BLaER1 treated with 17β-estradiol and CSF1 and Interleukin-3, amounts not matched to agents 10 nM and 100 nM (cell line): ENCODE data around the gene RHOA.
"Not testable (repeated sequence)": the region's sequence is repeated elsewhere in the genome, so short reads cannot be mapped to it uniquely, and the experiment has no call there.

Experiments used
- H3K27ac ChIP-seq, 11 experiments: shearing (Covaris generic); formaldehyde crosslinking; 2 replicates each; pipeline ENCODE4 v1.8.1; 2022
- H3K27me3 ChIP-seq, 11 experiments: shearing (Covaris generic); formaldehyde crosslinking; 2 replicates each; pipeline ENCODE4 v1.8.1; 2022
- H3K36me3 ChIP-seq, 11 experiments: shearing (Covaris generic); formaldehyde crosslinking; 2 replicates each; pipeline ENCODE4 v1.8.1; 2022
- H3K4me1 ChIP-seq, 10 experiments: shearing (Covaris generic); formaldehyde crosslinking; 2 replicates each; pipeline ENCODE4 v1.8.1; 2022
- H3K4me2 ChIP-seq, 11 experiments: shearing (Covaris generic); formaldehyde crosslinking; 2 replicates each; pipeline ENCODE4 v1.8.1; 2022
- H3K4me3 ChIP-seq, 10 experiments: shearing (Covaris generic); formaldehyde crosslinking; 2 replicates each; pipeline ENCODE4 v1.8.1; 2022
- H3K9ac ChIP-seq, 11 experiments: shearing (Covaris generic); formaldehyde crosslinking; 2 replicates each; pipeline ENCODE4 v1.8.1; 2022
- H3K9me3 ChIP-seq, 11 experiments: shearing (Covaris generic); formaldehyde crosslinking; replicated peaks in 1 of 11; 2 replicates each; pipeline ENCODE4 v1.8.1; 2022
- H4K20me1 ChIP-seq, 11 experiments: shearing (Covaris generic); formaldehyde crosslinking; 2 replicates each; pipeline ENCODE4 v1.8.1; 2022
- Cebpa-rat ChIP-seq, 11 experiments: shearing (Covaris generic); IDR thresholded peaks; 2 replicates each; pipeline ENCODE4 v1.8.1; 2022

RHOA gene

DNA sequence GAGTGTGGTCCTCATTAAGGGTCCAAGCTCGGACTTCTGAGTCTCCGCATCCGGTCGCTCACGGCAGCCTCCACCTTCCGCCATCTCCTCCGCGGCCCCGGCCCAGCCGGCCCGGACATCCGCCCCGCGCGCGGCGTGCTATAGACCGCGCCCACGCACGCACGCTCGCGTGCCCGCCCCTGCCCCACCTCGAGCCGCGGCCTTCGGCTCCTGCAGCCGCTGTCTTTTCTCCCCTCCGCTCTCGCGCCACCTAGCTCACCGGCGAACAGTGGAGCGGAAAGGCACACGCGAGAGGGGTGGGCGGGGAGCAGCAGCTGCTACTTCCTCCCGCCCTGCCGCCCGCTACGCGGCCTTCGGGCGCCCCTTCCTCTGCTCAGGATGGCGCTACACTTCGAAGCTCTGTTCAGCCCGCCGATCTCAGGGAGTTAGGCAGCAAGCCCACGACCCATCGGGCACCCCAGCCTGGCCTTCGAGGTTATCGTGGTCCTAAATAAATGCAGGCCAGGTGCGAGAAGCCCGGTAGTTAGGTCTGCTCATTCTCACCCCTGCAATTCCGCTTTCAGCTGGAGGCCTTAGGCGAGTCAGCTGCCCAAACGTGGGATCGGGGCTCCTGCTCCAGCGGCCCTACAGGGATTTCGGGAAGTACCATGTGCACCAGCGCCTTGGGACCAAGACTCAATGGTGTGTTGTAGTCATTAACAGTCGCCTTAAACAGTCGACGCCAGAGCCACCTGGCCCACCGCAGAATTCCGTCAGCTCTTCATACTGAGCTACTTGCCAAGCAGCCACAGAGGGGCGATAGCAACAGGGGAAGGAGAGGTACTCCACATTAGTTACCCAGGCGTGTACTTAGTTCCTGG lies 71.6 kb downstream of the RHOA start, which contains the start of gene USP4:
TSS of gene USP4 (minus strand) at position 113 of the 860 bp plus-strand sequence. CDS start at position 84, 29 bp downstream.
- Histone ChIP-seq H3K4me3 (peak within 1 kb of the TSS; percentile 65 to 89 (median 82)), H3K9ac (peak within 1 kb of the TSS; percentile 85 to 98 (median 91)), H3K27ac (peak within 1 kb of the TSS; percentile 93 to 100 (median 97)), H4K20me1 (peaks cover 7 to 37% (median 27%) of the 10 kb centered on the region in 11 experiments; a peak in 17 of 22 replicates), H3K4me1 (peaks cover 59 to 82% (median 72%) of the 10 kb centered on the region in 10 experiments), H3K4me2 (peak within 1 kb of the TSS; percentile 79 to 98 (median 88)), H3K9me3 (no peaks in the 10 kb centered on the region), H3K36me3 (peaks cover 24 to 36% (median 27%) of the 10 kb centered on the region in 11 experiments), H3K27me3 (no peaks in the 10 kb centered on the region)
- no peak for TF ChIP-seq Cebpa-rat (IDR thresholded peaks at IDR 0.05)

- no peak for TF ChIP-seq Cebpa-rat (IDR thresholded peaks at IDR 0.05)
- H3K9me3 ChIP-seq: no peaks in the 10 kb centered on the region
- H3K4me1 ChIP-seq: peaks cover 55 to 83% (median 71%) of the 10 kb centered on the region in 10 experiments
- peak overlapping the region; percentile 79 to 98 (median 88) for H3K4me2 ChIP-seq
- no peaks in the 10 kb centered on the region for H3K27me3 ChIP-seq
- peak overlapping the region; percentile 93 to 100 (median 97) for H3K27ac ChIP-seq
- H3K9ac ChIP-seq: peak overlapping the region; percentile 85 to 98 (median 91)
- peak overlapping the region; percentile 65 to 89 (median 82) for H3K4me3 ChIP-seq
- peaks cover 30 to 42% (median 33%) of the 10 kb centered on the region in 11 experiments for H3K36me3 ChIP-seq
- peaks cover 7 to 43% (median 31%) of the 10 kb centered on the region in 11 experiments; a peak in 17 of 22 replicates for H4K20me1 ChIP-seq
Observed at GRCh38 chr3:49339581-49339940, 72.2 kb downstream of the RHOA start.

- H3K4me2 ChIP-seq: peak overlapping the region in 8 of 11 experiments; percentile 56 to 98 (median 78); a peak in 14 of 22 replicates
- peaks cover 84 to 97% (median 88%) of the 10 kb centered on the region in 11 experiments for H3K36me3 ChIP-seq
- H3K4me3 ChIP-seq: peak overlapping the region in 1 of 10 experiments; percentile 6; a peak in 2 of 20 replicates
- H4K20me1 ChIP-seq: peaks cover 19 to 96% (median 51%) of the 10 kb centered on the region in 11 experiments; a peak in 17 of 22 replicates
- H3K9ac ChIP-seq: peak overlapping the region in 5 of 11 experiments; percentile 11 to 69 (median 61); a peak in 8 of 22 replicates
- peak overlapping the region; percentile 28 to 81 (median 64); a peak in 19 of 22 replicates for H3K27ac ChIP-seq
- peaks cover 14 to 87% (median 53%) of the 10 kb centered on the region in 10 experiments for H3K4me1 ChIP-seq
- TF ChIP-seq Cebpa-rat (IDR thresholded peaks at IDR 0.05): no peak
- H3K9me3 ChIP-seq: no peaks in the 10 kb centered on the region
- H3K27me3 ChIP-seq: no peaks in the 10 kb centered on the region
Observed at GRCh38 chr3:49333916-49334633, 77.7 kb downstream of the RHOA start.

DNA sequence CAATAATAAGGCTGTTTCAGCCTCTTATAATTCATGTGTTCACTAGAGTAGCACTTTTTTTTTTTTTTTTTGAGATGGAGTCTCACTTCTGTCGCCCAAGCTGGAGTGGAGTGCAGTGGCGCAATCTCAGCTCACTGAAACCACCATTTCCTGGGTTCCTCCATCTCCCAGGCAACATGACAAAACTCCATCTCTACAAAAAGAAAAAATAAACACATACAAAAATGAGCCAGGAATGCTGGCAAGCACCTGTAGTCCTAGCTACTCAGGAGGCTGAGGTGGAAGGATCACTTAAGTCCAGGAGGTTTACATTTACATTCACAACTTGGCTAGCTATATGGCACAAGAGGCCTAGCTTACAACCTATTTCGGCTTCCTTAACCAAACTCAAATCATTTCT lies 78.7 kb downstream of the RHOA start:
- Histone ChIP-seq H3K36me3 (peaks cover 94 to 100% (median 97%) of the 10 kb centered on the region in 11 experiments), H3K27ac (peak overlapping the region; percentile 28 to 81 (median 65); a peak in 20 of 22 replicates)
- peak in 9 of 11 experiments; percentile 39 to 80 (median 48); a peak in 7 of 22 replicates for TF ChIP-seq Cebpa-rat (IDR thresholded peaks at IDR 0.05)

GRCh38 chr3:49329186-49329585 lies 82.6 kb downstream of the RHOA start:
- Histone ChIP-seq H3K9me3 (no peaks in the 10 kb centered on the region), H3K4me1 (peaks cover 0 to 40% (median 22%) of the 10 kb centered on the region in 10 experiments; a peak in 18 of 20 replicates), H3K9ac (no peak overlapping the region), H4K20me1 (peaks cover 9 to 100% (median 60%) of the 10 kb centered on the region in 11 experiments; a peak in 19 of 22 replicates), H3K27me3 (no peaks in the 10 kb centered on the region), H3K27ac (no peak overlapping the region; a peak in 1 of 22 replicates), H3K36me3 (peaks cover 99 to 100% (median 100%) of the 10 kb centered on the region in 11 experiments), H3K4me3 (no peak overlapping the region), H3K4me2 (no peak overlapping the region)
- TF ChIP-seq Cebpa-rat (IDR thresholded peaks at IDR 0.05): no peak

More for the DNA sequence above, 78.7 kb downstream of the RHOA start:
- no peaks in the 10 kb centered on the region for H3K27me3 ChIP-seq
- peak overlapping the region; percentile 3 to 98 (median 64); a peak in 20 of 22 replicates for H3K4me2 ChIP-seq
- peak overlapping the region in 10 of 11 experiments; percentile 11 to 70 (median 50); a peak in 15 of 22 replicates for H3K9ac ChIP-seq
- H3K4me3 ChIP-seq: peak overlapping the region in 5 of 10 experiments; percentile 6 to 45 (median 6); a peak in 7 of 20 replicates
- no peaks in the 10 kb centered on the region for H3K9me3 ChIP-seq
- peaks cover 4 to 78% (median 44%) of the 10 kb centered on the region in 10 experiments for H3K4me1 ChIP-seq
- H4K20me1 ChIP-seq: peaks cover 22 to 100% (median 61%) of the 10 kb centered on the region in 11 experiments; a peak in 18 of 22 replicates

- not testable (repeated sequence) for H3K9ac ChIP-seq
- peaks cover 99 to 100% (median 100%) of the 10 kb centered on the region in 11 experiments for H3K36me3 ChIP-seq
Observed at GRCh38 chr3:49328350-49328749, 83.4 kb downstream of the RHOA start.

DNA sequence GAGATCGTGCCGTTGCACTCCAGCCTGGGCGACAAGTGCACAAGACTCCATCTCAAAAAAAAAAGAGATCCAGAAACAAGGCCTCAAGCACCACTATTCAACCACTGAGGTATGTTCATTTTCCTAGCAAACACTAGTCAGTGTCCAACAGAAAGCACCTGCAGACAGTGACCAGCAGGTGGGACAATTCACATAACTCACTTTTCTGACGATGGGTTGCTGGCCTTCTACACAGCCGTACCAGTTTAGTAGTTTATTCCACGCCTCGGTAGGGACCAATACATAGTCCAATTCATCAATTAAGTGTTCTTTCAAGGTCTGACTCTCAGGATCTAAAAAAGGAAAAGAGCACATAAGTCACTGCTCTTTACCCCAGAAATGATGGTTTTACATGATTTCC lies 84.3 kb downstream of the RHOA start:
- no peak for TF ChIP-seq Cebpa-rat (IDR thresholded peaks at IDR 0.05)
- H3K4me1 ChIP-seq: peaks cover 0 to 23% (median 5%) of the 10 kb centered on the region in 10 experiments; a peak in 15 of 20 replicates
- H3K27me3 ChIP-seq: no peaks in the 10 kb centered on the region
- peaks cover 100% of the 10 kb centered on the region in 11 experiments for H3K36me3 ChIP-seq
- no peak overlapping the region for H3K4me2 ChIP-seq
- H4K20me1 ChIP-seq: peaks cover 12 to 100% (median 76%) of the 10 kb centered on the region in 11 experiments; a peak in 20 of 22 replicates
- H3K4me3 ChIP-seq: no peak overlapping the region
- no peaks in the 10 kb centered on the region for H3K9me3 ChIP-seq
- no peak overlapping the region for H3K9ac ChIP-seq
- no peak overlapping the region for H3K27ac ChIP-seq

More at GRCh38 chr3:49328350-49328749, 83.4 kb downstream of the RHOA start:
- H4K20me1 ChIP-seq: peaks cover 9 to 100% (median 69%) of the 10 kb centered on the region in 11 experiments; a peak in 20 of 22 replicates
- peaks cover 0 to 31% (median 14%) of the 10 kb centered on the region in 10 experiments; a peak in 18 of 20 replicates for H3K4me1 ChIP-seq
- H3K27ac ChIP-seq: peak overlapping the region in 1 of 11 experiments; percentile 13; a peak in 1 of 22 replicates
- H3K4me3 ChIP-seq, H3K27me3 ChIP-seq, H3K9me3 ChIP-seq, H3K4me2 ChIP-seq: not testable (repeated sequence)

DNA sequence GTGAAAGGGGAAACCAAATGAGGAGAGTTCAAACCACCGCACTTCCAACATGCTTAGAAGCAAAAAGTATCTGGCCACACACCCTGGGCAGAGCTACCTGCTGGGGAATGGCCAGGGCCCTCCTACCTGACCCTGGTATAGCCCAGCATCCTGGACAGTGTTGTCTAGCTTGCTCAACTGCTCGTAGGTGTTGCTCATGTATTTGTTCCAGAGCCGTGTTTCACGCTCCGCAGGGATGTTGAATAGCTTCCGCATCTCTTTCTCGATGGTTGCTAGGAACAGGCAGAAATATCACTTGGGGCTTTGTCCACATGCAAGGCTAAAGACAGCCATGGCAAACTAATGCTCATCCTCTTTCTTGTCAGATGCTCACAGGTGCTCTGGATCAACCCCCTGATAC lies 87.0 kb downstream of the RHOA start:
- no peak overlapping the region for H3K4me3 ChIP-seq
- peaks cover 100% of the 10 kb centered on the region in 11 experiments for H3K36me3 ChIP-seq
- TF ChIP-seq Cebpa-rat (IDR thresholded peaks at IDR 0.05): no peak

More for the DNA sequence above, 87.0 kb downstream of the RHOA start:
- no peak overlapping the region for H3K4me2 ChIP-seq
- H3K9ac ChIP-seq: peak overlapping the region in 1 of 11 experiments; percentile 28; a peak in 1 of 22 replicates
- no peak overlapping the region for H3K27ac ChIP-seq
- peaks cover 0 to 7% (median 0%) of the 10 kb centered on the region in 10 experiments; a peak in 3 of 20 replicates for H3K4me1 ChIP-seq
- H3K27me3 ChIP-seq: no peaks in the 10 kb centered on the region
- peaks cover 22 to 100% (median 97%) of the 10 kb centered on the region in 11 experiments; a peak in 20 of 22 replicates for H4K20me1 ChIP-seq
- no peaks in the 10 kb centered on the region for H3K9me3 ChIP-seq
